Panc1 (cell line): Measurements from ENCODE around the gene TF. TPM values are rescaled to one million over a fixed set of nuclear protein-coding genes. Genes with fewer than 3 reads are reported as not detected.

Source experiments
- ATAC-seq: fragments of 200-7000 bp; cut with Tn5 transposase; 2 replicates; pipeline ENCODE4 v1.9.1; 2020; ENCODE audit warnings: mild to moderate bottlenecking, moderate library complexity
- BruUV-seq: library from RNA; stranded (reverse); fragments of 400-500 nt; replicated peaks from 2 replicates; lab custom pipeline; 2021; lab: Mats Ljungman, UMichigan
- CTCF ChIA-PET: fragments of 300-600 bp; sonication (Branson Sonifier 250); formaldehyde crosslinking; loops from one replicate; lab custom pipeline; 2022; ENCODE audit warnings: antibody characterized with exemption; lab: Charles Lee
- POLR2A ChIA-PET: fragments of 300-600 bp; sonication (Branson Sonifier 250); formaldehyde crosslinking; loops from one replicate; lab custom pipeline; 2022; ENCODE audit warnings: antibody characterized with exemption; lab: Charles Lee
- DNase-seq: peaks from one replicate; pipeline ENCODE4 v3.0.0-alpha.2; 2010; ENCODE audit warnings: low read depth, low spot score
- H3K27ac ChIP-seq: 2 replicates; pipeline ENCODE4 v1.5.1; 2011; ENCODE audit warnings: mild to moderate bottlenecking, low read length, inconsistent platforms
- H3K27me3 ChIP-seq: fragments of 200-500 bp; sonication (Bioruptor generic); 2 replicates; pipeline ENCODE4 v1.6.0; 2014; ENCODE audit warnings: low read length, inconsistent platforms; ENCODE audit not compliant: control insufficient read depth, insufficient read depth
- H3K36me3 ChIP-seq: fragments of 200-500 bp; sonication (Bioruptor generic); 2 replicates; pipeline ENCODE4 v1.5.1; 2014; ENCODE audit warnings: inconsistent platforms, mild to moderate bottlenecking, low read length, moderate library complexity; ENCODE audit not compliant: control insufficient read depth, insufficient read depth
- H3K4me1 ChIP-seq: 2 replicates; pipeline ENCODE4 v1.5.1; 2011; ENCODE audit warnings: inconsistent platforms, mild to moderate bottlenecking, low read length, moderate library complexity; ENCODE audit not compliant: control insufficient read depth, insufficient read depth
- H3K4me3 ChIP-seq, 2 experiments: 2 replicates each; pipeline ENCODE4 v1.5.1; 2011 to 2012; ENCODE audit warnings: low read depth in 2 of 2, low read length in 2 of 2, mild to moderate bottlenecking in 2 of 2, inconsistent platforms in 1 of 2, moderate library complexity in 1 of 2
- H3K9me3 ChIP-seq: fragments of 200-500 bp; sonication (Bioruptor generic); 2 replicates; pipeline ENCODE4 v1.5.1; 2014; ENCODE audit warnings: low read depth, mild to moderate bottlenecking, inconsistent platforms, low read length, moderate library complexity; ENCODE audit not compliant: control insufficient read depth, insufficient read depth
- CTCF ChIP-seq: fragments of 450-650 bp; IDR thresholded peaks from 2 replicates; pipeline ENCODE4 v1.5.1; 2017; ENCODE audit warnings: mild to moderate bottlenecking
- POLR2AphosphoS5 ChIP-seq: IDR thresholded peaks from 2 replicates; pipeline ENCODE4 v1.6.1; 2012; ENCODE audit warnings: mild to moderate bottlenecking, low read depth, low read length, moderate library complexity
- REST ChIP-seq, 2 experiments: IDR thresholded peaks; 2 replicates each; pipeline ENCODE4 v1.6.1; 2011 to 2012; ENCODE audit warnings: low read depth in 2 of 2, control low read depth in 1 of 2, low read length in 1 of 2, mild to moderate bottlenecking in 1 of 2, moderate library complexity in 1 of 2; ENCODE audit not compliant: insufficient read depth in 1 of 2
- SIN3A ChIP-seq: IDR thresholded peaks from 2 replicates; pipeline ENCODE4 v1.6.1; 2012; ENCODE audit warnings: low read depth, mild to moderate bottlenecking, low read length, moderate library complexity, borderline replicate concordance; ENCODE audit not compliant: insufficient read depth
- TCF7L2 ChIP-seq: IDR thresholded peaks from 2 replicates; pipeline ENCODE4 v1.6.1; 2011; ENCODE audit warnings: mild to moderate bottlenecking, low read depth, low read length, inconsistent platforms
- in situ Hi-C: cut with HindIII; loops from 2 replicates; pipeline ENCODE4 v1.10.0; 2016; ENCODE audit warnings: low sequenced_read_pairs, low pct_unique_long_range_greater_than_20kb
- intact Hi-C: fragments of 100-400 bp; cut with micrococcal nuclease; formaldehyde crosslinking; loops from one replicate; pipeline ENCODE4 v1.10.0; 2022; ENCODE audit not compliant: unreplicated experiment
- total RNA-seq: library from RNA; stranded (reverse); gene quantifications from one replicate; pipeline ENCODE4 v1.2.1, GENCODE V29; 2021; ENCODE audit not compliant: unreplicated experiment

TF gene
- total RNA-seq, 1 experiment from 2014 or later, result 9.5 TPM

GRCh38 chr3:133775309-133775708 lies 29.1 kb downstream of the TF start:
- BruUV-seq, result no TSS peak
- H3K4me3 ChIP-seq, result no peak overlapping the region
- intact Hi-C loops, result no loop called here
- DNase-seq, result no peak
- H3K27me3 ChIP-seq, result peaks cover 3% of the 10 kb centered on the region
- no peaks in the 10 kb centered on the region for H3K9me3 ChIP-seq
- CTCF ChIA-PET, result no interaction called here
- H3K4me1 ChIP-seq, result no peaks in the 10 kb centered on the region
- POLR2A ChIA-PET, result no interaction called here
- H3K36me3 ChIP-seq, result no peaks in the 10 kb centered on the region
- ATAC-seq, result no peak
- in situ Hi-C loops, result no loop called here
- TF ChIP-seq SIN3A, result no peak
- TF ChIP-seq POLR2AphosphoS5, result no peak
- no peak for TF ChIP-seq TCF7L2
- TF ChIP-seq REST (IDR thresholded peaks at IDR 0.05; ENCODE audit: insufficient read depth in 1 of 2, low read depth in 2 of 2, low read length in 1 of 2), result no peak
- TF ChIP-seq CTCF, result no peak
- H3K27ac ChIP-seq, result no peak overlapping the region

- H3K4me1 ChIP-seq, result no peaks in the 10 kb centered on the region
- in situ Hi-C loops (no loop called here), intact Hi-C loops (no loop called here)
- no peak for ATAC-seq
- DNase-seq, result no peak
- no peak overlapping the region for H3K4me3 ChIP-seq
- TF ChIP-seq POLR2AphosphoS5, result no peak
- no peak for TF ChIP-seq CTCF
- no peak for TF ChIP-seq REST (IDR thresholded peaks at IDR 0.05; ENCODE audit: insufficient read depth in 1 of 2, low read depth in 2 of 2, low read length in 1 of 2)
- no peak for TF ChIP-seq SIN3A
- TF ChIP-seq TCF7L2, result no peak
- no peaks in the 10 kb centered on the region for H3K36me3 ChIP-seq
- H3K27me3 ChIP-seq, result peaks cover 3% of the 10 kb centered on the region
- no TSS peak for BruUV-seq
- no peaks in the 10 kb centered on the region for H3K9me3 ChIP-seq
- POLR2A ChIA-PET, result no interaction called here
- CTCF ChIA-PET, result no interaction called here
- no peak overlapping the region for H3K27ac ChIP-seq
Measured at GRCh38 chr3:133775835-133776234, 29.6 kb downstream of the TF start.
